Mesodermal cell (in vitro differentiated cells): ENCODE measurements around the gene BMPR1A.
"Not testable (repeated sequence)": the region's sequence is repeated elsewhere in the genome, so short reads cannot be mapped to it uniquely, and the experiment has no call there.

ENCODE experiments used
- H3K27ac ChIP-seq: 2 replicates; pipeline ENCODE4 v1.7.0; 2013; ENCODE audit warnings: mild to moderate bottlenecking, low read depth, low read length, moderate library complexity; ENCODE audit not compliant: severe bottlenecking
- H3K36me3 ChIP-seq: 2 replicates; pipeline ENCODE4 v1.7.1; 2013; ENCODE audit warnings: mild to moderate bottlenecking, low read length, moderate library complexity; ENCODE audit not compliant: control insufficient read depth, insufficient read depth
- H3K4me1 ChIP-seq: one replicate; pipeline ENCODE4 v1.7.1; 2013; ENCODE audit warnings: mild to moderate bottlenecking, low read length; ENCODE audit not compliant: insufficient read depth, control insufficient read depth, poor library complexity, severe bottlenecking
- H3K4me3 ChIP-seq: 2 replicates; pipeline ENCODE4 v1.7.0; 2013; ENCODE audit warnings: low read length, control low read depth, mild to moderate bottlenecking; ENCODE audit not compliant: insufficient read depth, poor library complexity, severe bottlenecking; ENCODE audit errors: extremely low read depth
- H3K9me3 ChIP-seq: 2 replicates; pipeline ENCODE4 v1.7.1; 2013; ENCODE audit warnings: mild to moderate bottlenecking, low read length, moderate library complexity; ENCODE audit not compliant: control insufficient read depth
- WGBS, 2 experiments: methylation state at CpG; one replicate each; pipeline ENCODE4 v1.1.5; 2013; ENCODE audit warnings: missing lambda C conversion rate in 2 of 2; ENCODE audit not compliant: insufficient coverage in 2 of 2; 5-methylcytosine and 5-hydroxymethylcytosine counted together

The BMPR1A gene

DNA sequence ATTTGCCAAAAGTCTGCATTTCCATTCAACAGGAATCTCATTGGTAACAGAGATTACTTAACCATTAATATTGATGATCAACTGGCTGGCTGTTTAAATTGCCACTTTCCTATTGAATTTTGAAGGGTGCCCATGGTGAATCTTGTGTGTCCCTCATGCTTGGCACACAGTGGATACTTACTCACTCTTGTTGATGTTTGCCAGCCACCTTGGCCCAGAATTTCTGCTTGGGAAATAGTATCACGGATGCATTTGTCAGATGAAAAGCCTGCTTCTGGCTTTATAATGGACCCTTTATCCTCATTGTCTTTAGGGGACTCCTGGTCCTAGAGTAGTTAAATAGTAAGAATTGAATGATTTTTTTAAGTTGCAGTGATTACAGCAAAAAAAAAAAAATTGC is 149.0 kb downstream of the BMPR1A start:
- no peak overlapping the region for H3K27ac ChIP-seq
- no peaks in the 10 kb centered on the region for H3K9me3 ChIP-seq
- H3K4me3 ChIP-seq: no peak overlapping the region
- peaks cover 89% of the 10 kb centered on the region for H3K36me3 ChIP-seq
- H3K4me1 ChIP-seq: no peaks in the 10 kb centered on the region
- 100% methylated on average over 1 of the region's 1 CpG for WGBS, 2 experiments

DNA sequence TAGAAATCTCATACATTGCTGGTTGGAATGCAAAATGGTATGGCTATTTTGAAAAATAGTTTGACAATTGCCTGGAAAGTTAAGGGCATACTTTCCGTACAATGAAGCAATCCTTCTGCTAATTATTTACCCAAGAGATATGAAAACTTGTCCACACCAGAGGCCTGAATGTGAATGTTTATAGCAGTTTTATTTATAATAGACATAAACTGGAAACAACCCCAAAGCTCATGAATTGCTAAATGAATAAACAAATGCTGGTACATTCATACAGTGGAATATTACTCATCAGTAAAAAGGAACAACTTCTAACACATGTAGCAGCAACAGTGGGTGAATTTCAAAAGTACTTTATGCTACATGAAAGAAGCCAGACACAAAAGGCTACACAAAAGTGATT is 158.3 kb downstream of the BMPR1A start:
- H3K4me3 ChIP-seq: no peak overlapping the region
- H3K4me1 ChIP-seq: peaks cover 5% of the 10 kb centered on the region
- no CpG with 5 or more reads among the region's 1 CpG for WGBS, 2 experiments
- no peaks in the 10 kb centered on the region for H3K9me3 ChIP-seq
- H3K36me3 ChIP-seq: peaks cover 69% of the 10 kb centered on the region
- no peak overlapping the region for H3K27ac ChIP-seq

DNA sequence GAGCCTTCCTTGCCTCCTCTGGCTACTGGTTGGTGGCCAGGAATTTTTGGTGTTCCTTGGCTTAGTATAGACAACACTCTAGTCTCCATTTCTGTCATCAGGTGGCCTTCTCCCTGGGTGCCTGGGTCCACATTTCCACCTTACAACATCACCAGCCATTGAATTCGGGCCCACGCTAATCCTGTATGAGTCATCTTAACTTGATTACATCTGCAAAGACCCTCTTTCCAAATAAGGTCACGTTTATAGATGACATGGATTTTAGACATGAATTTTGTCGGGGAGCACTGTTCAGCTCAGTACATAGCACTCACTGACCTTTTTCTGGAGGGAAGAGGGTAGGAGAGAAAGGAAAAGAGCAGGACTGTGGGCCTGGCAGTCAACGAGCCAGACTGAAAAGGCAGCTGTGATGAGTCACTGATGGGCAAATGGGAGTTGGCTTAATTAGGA is 161.6 kb downstream of the BMPR1A start:
- 80 to 87% methylated on average over 3 to 4 of the region's 5 CpGs for WGBS, 2 experiments
- H3K4me1 ChIP-seq: peaks cover 5% of the 10 kb centered on the region
- no peak overlapping the region for H3K27ac ChIP-seq
- no peak overlapping the region for H3K4me3 ChIP-seq
- H3K9me3 ChIP-seq: no peaks in the 10 kb centered on the region
- peaks cover 85% of the 10 kb centered on the region for H3K36me3 ChIP-seq

DNA sequence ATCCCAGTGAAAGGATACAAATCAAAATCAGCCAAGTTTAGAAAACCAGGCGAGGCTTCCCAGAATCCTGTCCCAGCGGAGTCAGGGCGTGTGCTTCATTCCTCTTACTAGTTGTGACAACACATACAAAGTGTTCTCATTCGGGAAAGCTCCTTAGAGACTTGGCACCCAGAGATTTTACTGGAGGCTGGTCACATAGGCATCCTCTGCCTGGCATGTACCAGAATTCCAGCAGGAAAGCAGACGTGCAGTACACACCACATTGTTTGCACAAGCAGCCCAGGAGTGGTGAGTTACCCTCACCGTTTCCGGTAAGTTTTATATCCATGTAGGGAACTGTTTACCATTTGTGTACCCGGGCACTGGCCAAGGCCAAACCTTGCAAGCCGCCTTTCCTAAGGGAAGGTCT is 166.1 kb downstream of the BMPR1A start:
- Histone ChIP-seq H3K4me1 (peaks cover 5% of the 10 kb centered on the region), H3K4me3 (no peak overlapping the region), H3K9me3 (no peaks in the 10 kb centered on the region), H3K27ac (no peak overlapping the region), H3K36me3 (peaks cover 66% of the 10 kb centered on the region)
- 87 to 95% methylated on average over 9 of the region's 9 CpGs for WGBS, 2 experiments

DNA sequence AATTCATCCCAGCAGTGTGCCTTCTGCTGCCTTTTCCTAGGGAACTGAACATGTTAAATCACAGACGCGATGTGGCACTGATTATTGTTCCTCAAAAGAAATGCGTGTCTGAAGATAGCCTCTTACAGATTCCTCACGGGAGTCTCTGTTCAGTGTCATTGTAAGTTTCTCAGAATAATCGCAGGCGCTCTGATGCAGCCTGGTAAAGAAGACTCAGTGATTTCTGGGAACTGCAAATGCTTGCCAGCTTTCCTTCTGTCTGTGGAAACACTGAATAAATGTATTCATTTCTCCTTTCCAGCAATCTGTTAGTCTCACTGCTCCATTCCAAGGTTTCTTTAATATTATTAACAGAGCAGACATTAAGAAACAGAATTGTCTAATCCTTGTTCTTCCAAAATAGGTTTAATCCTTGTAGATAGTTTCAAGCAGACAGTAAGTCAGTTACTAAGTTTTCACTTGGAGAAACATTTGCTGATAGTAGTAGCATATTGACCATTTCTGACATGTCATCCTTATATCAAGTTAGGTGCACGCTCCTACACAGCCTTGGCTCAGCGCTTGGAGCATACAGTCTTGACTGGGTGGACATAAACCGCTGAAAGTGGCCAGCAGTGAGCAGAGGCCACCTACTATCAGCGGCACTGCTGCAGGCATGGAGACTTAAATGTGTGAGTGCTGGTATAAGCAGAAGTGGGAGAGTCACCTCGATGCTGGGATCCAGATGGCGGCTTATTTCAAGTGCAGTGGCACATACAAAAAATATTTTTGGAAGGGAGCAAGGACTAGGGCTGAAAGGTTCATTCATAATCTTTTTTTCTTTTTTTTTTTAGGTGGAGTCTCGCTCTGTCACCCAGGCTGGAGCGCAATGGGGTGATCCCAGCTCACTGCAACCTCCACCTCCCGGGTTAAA is 173.3 kb downstream of the BMPR1A start:
- WGBS, 2 experiments: 87 to 91% methylated on average over 13 to 15 of the region's 15 CpGs
- peaks cover 50% of the 10 kb centered on the region for H3K36me3 ChIP-seq
- H3K4me1 ChIP-seq: no peaks in the 10 kb centered on the region
- no peak overlapping the region for H3K4me3 ChIP-seq
- no peak overlapping the region for H3K27ac ChIP-seq
- no peaks in the 10 kb centered on the region for H3K9me3 ChIP-seq

DNA sequence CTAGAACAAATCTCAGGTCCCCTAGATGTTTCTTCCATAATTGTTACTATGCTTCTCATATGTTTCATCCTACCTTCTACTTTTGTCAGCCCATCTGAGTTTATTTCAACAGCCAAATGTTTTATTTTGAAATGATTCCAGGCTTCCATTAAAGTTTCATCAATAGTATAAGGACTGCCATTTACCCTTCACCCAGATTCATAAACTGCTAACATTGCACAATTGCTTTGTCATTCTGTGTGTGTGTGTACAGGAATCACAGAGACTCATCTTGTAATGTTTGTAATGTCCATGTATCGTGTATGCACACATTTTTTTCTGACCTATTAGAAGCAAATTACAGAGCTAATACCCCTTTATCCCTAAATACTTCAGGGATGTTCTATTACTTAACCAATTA is 175.5 kb downstream of the BMPR1A start:
- WGBS, 2 experiments: no CpG with 5 or more reads among the region's 1 CpG
- Histone ChIP-seq H3K4me3 (no peak overlapping the region), H3K9me3 (no peaks in the 10 kb centered on the region), H3K36me3 (peaks cover 48% of the 10 kb centered on the region), H3K4me1 (peaks cover 5% of the 10 kb centered on the region), H3K27ac (no peak overlapping the region)

DNA sequence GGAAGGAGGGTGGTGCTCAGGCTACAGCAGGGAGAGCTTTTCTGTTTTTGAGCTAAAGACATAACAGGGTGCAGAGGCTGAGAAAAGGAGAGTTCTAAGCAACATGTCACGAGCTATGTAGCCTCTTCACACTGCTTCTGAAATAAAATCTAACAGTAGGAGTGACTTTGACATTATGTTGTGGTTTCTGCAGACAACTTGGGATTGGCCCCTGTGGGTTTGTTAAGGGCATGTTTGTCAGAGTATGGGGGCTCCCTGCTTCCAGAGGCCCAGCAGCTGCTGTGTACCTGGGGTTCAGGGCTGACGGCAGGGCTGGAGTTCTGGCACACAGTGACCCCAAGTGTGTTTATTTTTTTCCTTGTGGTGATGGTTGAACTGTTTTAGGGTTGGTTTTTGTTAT is 176.3 kb downstream of the BMPR1A start:
- Histone ChIP-seq H3K4me1 (peaks cover 7% of the 10 kb centered on the region), H3K27ac (no peak overlapping the region), H3K4me3 (no peak overlapping the region), H3K36me3 (peaks cover 48% of the 10 kb centered on the region), H3K9me3 (no peaks in the 10 kb centered on the region)
- WGBS, 2 experiments: 100% methylated on average over 2 of the region's 2 CpGs

DNA sequence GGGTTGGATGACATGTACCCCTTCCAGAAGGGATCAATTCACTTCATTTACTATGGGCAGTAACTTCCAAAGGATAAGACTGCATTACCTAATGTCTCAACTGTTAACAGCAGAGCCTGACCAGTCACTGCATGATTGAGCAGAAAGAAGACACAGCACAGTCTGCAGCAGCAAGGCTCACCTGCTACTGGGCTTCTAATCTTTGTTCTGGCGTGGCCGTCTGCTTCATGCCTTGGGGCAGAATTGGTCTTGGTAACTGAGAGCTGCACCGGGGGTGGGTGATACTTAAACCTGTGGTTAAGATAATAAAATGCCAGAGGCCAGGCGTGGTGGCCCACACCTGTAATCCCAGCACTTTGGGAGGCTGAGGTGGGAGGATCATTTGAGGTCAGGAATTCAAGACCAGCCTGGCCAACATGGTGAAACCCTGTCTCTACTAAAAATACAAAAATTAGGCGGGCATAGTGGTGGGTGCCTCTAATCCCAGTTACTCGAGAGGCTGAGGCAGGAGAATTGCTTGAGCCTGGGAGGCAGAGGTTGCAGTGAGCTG is 177.8 kb downstream of the BMPR1A start:
- 93 to 98% methylated on average over 5 to 6 of the region's 6 CpGs for WGBS, 2 experiments
- H3K36me3 ChIP-seq: peaks cover 38% of the 10 kb centered on the region
- H3K4me3 ChIP-seq, H3K4me1 ChIP-seq, H3K9me3 ChIP-seq, H3K27ac ChIP-seq: not testable (repeated sequence)

DNA sequence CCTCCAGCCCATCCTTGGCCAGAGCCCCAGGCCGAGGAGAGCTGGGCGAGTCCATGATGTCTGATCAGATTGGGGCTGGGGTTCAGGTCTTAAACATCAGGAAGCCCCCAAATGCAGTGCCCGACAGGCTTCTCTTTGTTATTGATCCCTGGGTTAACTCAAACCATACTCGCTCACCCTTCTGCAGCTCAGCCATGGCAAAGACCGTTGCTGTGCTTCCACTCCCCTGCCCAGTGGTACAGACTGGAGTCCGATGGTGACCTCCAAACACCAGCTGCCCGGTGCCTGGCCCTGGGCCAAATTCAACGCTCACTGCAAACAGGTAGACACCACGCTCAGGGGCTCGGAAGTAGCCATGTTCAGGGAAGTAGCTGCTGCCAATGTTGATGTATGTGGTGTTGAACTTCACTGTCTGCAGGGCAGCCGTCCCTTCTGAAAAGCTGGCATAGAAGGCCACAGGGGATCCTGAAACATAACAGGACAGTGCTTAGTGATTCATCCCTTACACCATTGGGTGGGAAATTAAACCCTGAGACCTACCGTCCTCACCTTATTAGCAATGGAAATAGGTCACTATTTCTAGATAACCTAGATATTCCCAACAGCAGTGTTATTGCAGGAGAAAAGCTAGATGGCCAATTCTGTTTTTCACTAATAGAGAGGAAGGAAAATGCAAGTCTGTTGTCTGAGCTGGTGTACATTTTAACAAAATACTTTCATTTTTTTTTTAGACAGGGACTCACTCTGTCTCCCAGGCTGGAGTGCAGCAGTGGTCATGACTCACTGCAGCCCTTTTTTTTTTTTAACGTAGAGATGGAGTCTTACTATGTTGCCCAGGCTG is 180.5 kb downstream of the BMPR1A start:
- Histone ChIP-seq H3K9me3 (no peaks in the 10 kb centered on the region), H3K4me3 (no peak overlapping the region), H3K4me1 (peaks cover 7% of the 10 kb centered on the region), H3K36me3 (peaks cover 16% of the 10 kb centered on the region), H3K27ac (no peak overlapping the region)
- 94 to 96% methylated on average over 11 to 12 of the region's 13 CpGs for WGBS, 2 experiments

DNA sequence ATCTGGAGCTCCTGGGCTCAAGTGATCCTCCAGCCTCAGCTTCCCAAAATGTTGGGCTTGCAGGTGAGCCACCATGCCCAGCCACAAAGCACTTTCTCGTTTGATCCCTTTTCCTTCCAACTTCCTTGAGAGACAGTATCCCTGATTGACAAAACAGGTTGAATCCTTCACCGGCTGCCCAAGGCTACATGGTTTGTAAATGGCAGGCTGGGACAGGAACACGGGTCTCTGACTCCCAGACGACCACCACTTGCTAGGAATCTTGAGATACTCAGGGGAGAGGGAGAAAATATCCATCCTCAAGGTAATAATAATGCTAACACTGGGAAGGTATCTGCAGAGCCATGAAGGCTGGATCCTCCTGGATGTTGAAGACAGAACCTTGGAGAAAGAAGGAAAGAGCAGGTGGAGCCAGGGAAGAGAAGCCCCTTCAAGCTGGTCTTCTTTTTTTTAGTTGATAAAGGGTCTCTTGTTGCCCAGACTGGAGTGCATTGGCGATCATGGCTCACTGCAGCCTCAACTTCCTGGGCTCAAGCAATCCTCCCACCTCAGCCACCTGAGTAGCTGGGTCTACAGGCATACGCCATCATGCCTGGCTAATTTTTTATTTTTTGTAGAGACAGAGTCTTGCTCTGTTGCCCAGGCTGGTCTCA is 181.2 kb downstream of the BMPR1A start:
- no peak overlapping the region for H3K27ac ChIP-seq
- 94 to 95% methylated on average over 4 to 6 of the region's 6 CpGs for WGBS, 2 experiments
- H3K4me1 ChIP-seq: peaks cover 7% of the 10 kb centered on the region
- H3K4me3 ChIP-seq: no peak overlapping the region
- H3K9me3 ChIP-seq: no peaks in the 10 kb centered on the region
- H3K36me3 ChIP-seq: peaks cover 16% of the 10 kb centered on the region
